ENCODE results near the gene CNTNAP2.

DNA sequence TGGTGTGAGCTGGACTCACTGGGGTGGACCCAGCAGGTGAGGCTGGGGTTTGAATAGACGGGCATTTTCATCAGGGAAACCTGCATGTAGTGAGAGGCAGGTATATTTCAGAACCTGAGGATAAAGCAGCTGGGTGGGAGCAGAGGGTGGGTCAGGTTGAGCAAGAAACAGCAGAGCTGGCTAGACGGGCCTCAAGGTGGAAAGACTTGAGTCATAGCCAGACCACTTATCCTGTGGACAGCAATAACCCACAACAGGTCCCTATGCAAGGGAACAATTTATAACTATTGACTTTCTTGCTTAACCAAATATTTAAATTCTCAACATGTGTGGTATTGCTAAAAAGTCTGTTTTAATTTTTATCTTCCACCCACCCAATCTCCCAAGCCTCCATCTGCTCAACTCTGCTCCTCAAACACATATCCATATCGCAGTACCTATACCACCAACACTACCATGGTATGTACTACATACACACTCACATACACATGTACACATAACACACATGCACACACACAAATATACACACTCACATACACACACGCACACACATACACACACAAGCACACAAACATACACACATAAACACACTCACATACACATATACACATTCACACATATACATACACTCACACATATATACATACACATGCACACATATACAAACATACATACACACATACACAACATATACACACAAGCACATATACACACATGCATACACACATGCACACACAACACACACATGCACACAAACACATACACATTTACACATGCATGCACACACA, 2345.0 kb downstream of the CNTNAP2 start:
- TF ChIP-seq, protein P1, sequence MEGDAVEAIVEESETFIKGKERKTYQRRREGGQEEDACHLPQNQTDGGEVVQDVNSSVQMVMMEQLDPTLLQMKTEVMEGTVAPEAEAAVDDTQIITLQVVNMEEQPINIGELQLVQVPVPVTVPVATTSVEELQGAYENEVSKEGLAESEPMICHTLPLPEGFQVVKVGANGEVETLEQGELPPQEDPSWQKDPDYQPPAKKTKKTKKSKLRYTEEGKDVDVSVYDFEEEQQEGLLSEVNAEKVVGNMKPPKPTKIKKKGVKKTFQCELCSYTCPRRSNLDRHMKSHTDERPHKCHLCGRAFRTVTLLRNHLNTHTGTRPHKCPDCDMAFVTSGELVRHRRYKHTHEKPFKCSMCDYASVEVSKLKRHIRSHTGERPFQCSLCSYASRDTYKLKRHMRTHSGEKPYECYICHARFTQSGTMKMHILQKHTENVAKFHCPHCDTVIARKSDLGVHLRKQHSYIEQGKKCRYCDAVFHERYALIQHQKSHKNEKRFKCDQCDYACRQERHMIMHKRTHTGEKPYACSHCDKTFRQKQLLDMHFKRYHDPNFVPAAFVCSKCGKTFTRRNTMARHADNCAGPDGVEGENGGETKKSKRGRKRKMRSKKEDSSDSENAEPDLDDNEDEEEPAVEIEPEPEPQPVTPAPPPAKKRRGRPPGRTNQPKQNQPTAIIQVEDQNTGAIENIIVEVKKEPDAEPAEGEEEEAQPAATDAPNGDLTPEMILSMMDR (IDR thresholded peaks at IDR 0.05), result no peak
- no peak for TF ChIP-seq SIN3A (IDR thresholded peaks at IDR 0.05; ENCODE audit: borderline replicate concordance, insufficient read depth, low read depth, low read length)
- TF ChIP-seq POLR2AphosphoS5 (IDR thresholded peaks at IDR 0.05; ENCODE audit: low read depth, low read length), result no peak
- TF ChIP-seq, protein P2, sequence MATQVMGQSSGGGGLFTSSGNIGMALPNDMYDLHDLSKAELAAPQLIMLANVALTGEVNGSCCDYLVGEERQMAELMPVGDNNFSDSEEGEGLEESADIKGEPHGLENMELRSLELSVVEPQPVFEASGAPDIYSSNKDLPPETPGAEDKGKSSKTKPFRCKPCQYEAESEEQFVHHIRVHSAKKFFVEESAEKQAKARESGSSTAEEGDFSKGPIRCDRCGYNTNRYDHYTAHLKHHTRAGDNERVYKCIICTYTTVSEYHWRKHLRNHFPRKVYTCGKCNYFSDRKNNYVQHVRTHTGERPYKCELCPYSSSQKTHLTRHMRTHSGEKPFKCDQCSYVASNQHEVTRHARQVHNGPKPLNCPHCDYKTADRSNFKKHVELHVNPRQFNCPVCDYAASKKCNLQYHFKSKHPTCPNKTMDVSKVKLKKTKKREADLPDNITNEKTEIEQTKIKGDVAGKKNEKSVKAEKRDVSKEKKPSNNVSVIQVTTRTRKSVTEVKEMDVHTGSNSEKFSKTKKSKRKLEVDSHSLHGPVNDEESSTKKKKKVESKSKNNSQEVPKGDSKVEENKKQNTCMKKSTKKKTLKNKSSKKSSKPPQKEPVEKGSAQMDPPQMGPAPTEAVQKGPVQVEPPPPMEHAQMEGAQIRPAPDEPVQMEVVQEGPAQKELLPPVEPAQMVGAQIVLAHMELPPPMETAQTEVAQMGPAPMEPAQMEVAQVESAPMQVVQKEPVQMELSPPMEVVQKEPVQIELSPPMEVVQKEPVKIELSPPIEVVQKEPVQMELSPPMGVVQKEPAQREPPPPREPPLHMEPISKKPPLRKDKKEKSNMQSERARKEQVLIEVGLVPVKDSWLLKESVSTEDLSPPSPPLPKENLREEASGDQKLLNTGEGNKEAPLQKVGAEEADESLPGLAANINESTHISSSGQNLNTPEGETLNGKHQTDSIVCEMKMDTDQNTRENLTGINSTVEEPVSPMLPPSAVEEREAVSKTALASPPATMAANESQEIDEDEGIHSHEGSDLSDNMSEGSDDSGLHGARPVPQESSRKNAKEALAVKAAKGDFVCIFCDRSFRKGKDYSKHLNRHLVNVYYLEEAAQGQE (IDR thresholded peaks at IDR 0.05; ENCODE audit: insufficient read depth in 1 of 2, low read depth in 2 of 2, low read length in 1 of 2), result no peak
- TF ChIP-seq TCF7L2 (IDR thresholded peaks at IDR 0.05; ENCODE audit: low read depth, low read length), result no peak
